ENCODE results near the gene RGS4. TPM values are rescaled to one million over a fixed set of nuclear protein-coding genes. Genes with fewer than 3 reads are reported as not detected.

The RGS4 gene
- total RNA-seq, 1 donor from 2014 or later: 13.2 TPM

- Mint-ChIP-seq H3K27me3 (ENCODE audit: low read depth) (no peaks in the 10 kb centered on the region), H3K4me3 (ENCODE audit: unreplicated experiment) (peak overlapping the region; percentile 29), H3K9me3 (ENCODE audit: low read depth) (no peaks in the 10 kb centered on the region), H3K36me3 (ENCODE audit: low read depth) (no peaks in the 10 kb centered on the region), H3K27ac (ENCODE audit: unreplicated experiment) (peak overlapping the region; percentile 82), H3K4me1 (ENCODE audit: low read depth) (peaks cover 34% of the 10 kb centered on the region)
- no peak for TF ChIP-seq CTCF (IDR thresholded peaks at IDR 0.05)
- no peak for DNase-seq (ENCODE audit: low spot score)
Measured at GRCh38 chr1:163104385-163105099, 35.4 kb downstream of the RGS4 start.

- DNase-seq (ENCODE audit: low spot score): no peak
- Mint-ChIP-seq H3K36me3 (ENCODE audit: low read depth) (peaks cover 2% of the 10 kb centered on the region), H3K4me3 (ENCODE audit: unreplicated experiment) (no peak overlapping the region), H3K9me3 (ENCODE audit: low read depth) (peaks cover 3% of the 10 kb centered on the region), H3K4me1 (ENCODE audit: low read depth) (peaks cover 34% of the 10 kb centered on the region), H3K27ac (ENCODE audit: unreplicated experiment) (peak overlapping the region; percentile 17), H3K27me3 (ENCODE audit: low read depth) (no peaks in the 10 kb centered on the region)
- TF ChIP-seq CTCF (IDR thresholded peaks at IDR 0.05): no peak
Measured at GRCh38 chr1:163106364-163106987, 37.3 kb downstream of the RGS4 start.

- H3K27me3 Mint-ChIP-seq (ENCODE audit: low read depth): no peaks in the 10 kb centered on the region
- H3K4me1 Mint-ChIP-seq (ENCODE audit: low read depth): peaks cover 34% of the 10 kb centered on the region
- H3K36me3 Mint-ChIP-seq (ENCODE audit: low read depth): peaks cover 2% of the 10 kb centered on the region
- H3K27ac Mint-ChIP-seq (ENCODE audit: unreplicated experiment): no peak overlapping the region
- DNase-seq (ENCODE audit: low spot score): no peak
- H3K4me3 Mint-ChIP-seq (ENCODE audit: unreplicated experiment): no peak overlapping the region
- peaks cover 7% of the 10 kb centered on the region for H3K9me3 Mint-ChIP-seq (ENCODE audit: low read depth)
- no peak for TF ChIP-seq CTCF (IDR thresholded peaks at IDR 0.05)
Measured at GRCh38 chr1:163107655-163108054, 38.5 kb downstream of the RGS4 start.

- H3K9me3 Mint-ChIP-seq (ENCODE audit: low read depth): peaks cover 3% of the 10 kb centered on the region
Measured at GRCh38 chr1:163115887-163116286, 46.7 kb downstream of the RGS4 start.

GRCh38 chr1:163119707-163120106 lies 50.5 kb downstream of the RGS4 start:
- Mint-ChIP-seq H3K4me3 (ENCODE audit: unreplicated experiment) (no peak overlapping the region), H3K36me3 (ENCODE audit: low read depth) (peaks cover 2% of the 10 kb centered on the region), H3K4me1 (ENCODE audit: low read depth) (no peaks in the 10 kb centered on the region), H3K9me3 (ENCODE audit: low read depth) (no peaks in the 10 kb centered on the region), H3K27ac (ENCODE audit: unreplicated experiment) (no peak overlapping the region), H3K27me3 (ENCODE audit: low read depth) (no peaks in the 10 kb centered on the region)
- DNase-seq (ENCODE audit: low spot score): no peak
- no peak for TF ChIP-seq CTCF (IDR thresholded peaks at IDR 0.05)

More at GRCh38 chr1:163115887-163116286, 46.7 kb downstream of the RGS4 start:
- H3K27ac Mint-ChIP-seq (ENCODE audit: unreplicated experiment): no peak overlapping the region
- no peak for TF ChIP-seq CTCF (IDR thresholded peaks at IDR 0.05)
- no peaks in the 10 kb centered on the region for H3K27me3 Mint-ChIP-seq (ENCODE audit: low read depth)
- no peak overlapping the region for H3K4me3 Mint-ChIP-seq (ENCODE audit: unreplicated experiment)
- H3K4me1 Mint-ChIP-seq (ENCODE audit: low read depth): no peaks in the 10 kb centered on the region
- peaks cover 2% of the 10 kb centered on the region for H3K36me3 Mint-ChIP-seq (ENCODE audit: low read depth)
- DNase-seq (ENCODE audit: low spot score): no peak

All from chondrocyte (in vitro differentiated cells).